Mammary epithelial cell (primary cell): Measurements from ENCODE around the gene RAB8A.

Experiments used
- EZH2 ChIP-seq: IDR thresholded peaks from 2 replicates; pipeline ENCODE4 v1.6.1; 2012; ENCODE audit warnings: low read length, inconsistent platforms, borderline replicate concordance
- TF ChIP-seq, protein P1 (sequence below), 2 donors: IDR thresholded peaks in 1 of 2; conservative IDR thresholded peaks in 1 of 2; 2 replicates each; pipeline ENCODE4 v1.5.1; 2011 to 2012; ENCODE audit warnings: inconsistent platforms in 2 of 2, low read length in 2 of 2, mild to moderate bottlenecking in 2 of 2, control low read depth in 1 of 2, low read depth in 1 of 2; ENCODE audit not compliant: insufficient read depth in 1 of 2; ENCODE audit errors: extremely low read depth in 1 of 2

GRCh38 chr19:16077984-16078758 lies 33.5 kb upstream of the RAB8A start:
- TF ChIP-seq, protein P1, sequence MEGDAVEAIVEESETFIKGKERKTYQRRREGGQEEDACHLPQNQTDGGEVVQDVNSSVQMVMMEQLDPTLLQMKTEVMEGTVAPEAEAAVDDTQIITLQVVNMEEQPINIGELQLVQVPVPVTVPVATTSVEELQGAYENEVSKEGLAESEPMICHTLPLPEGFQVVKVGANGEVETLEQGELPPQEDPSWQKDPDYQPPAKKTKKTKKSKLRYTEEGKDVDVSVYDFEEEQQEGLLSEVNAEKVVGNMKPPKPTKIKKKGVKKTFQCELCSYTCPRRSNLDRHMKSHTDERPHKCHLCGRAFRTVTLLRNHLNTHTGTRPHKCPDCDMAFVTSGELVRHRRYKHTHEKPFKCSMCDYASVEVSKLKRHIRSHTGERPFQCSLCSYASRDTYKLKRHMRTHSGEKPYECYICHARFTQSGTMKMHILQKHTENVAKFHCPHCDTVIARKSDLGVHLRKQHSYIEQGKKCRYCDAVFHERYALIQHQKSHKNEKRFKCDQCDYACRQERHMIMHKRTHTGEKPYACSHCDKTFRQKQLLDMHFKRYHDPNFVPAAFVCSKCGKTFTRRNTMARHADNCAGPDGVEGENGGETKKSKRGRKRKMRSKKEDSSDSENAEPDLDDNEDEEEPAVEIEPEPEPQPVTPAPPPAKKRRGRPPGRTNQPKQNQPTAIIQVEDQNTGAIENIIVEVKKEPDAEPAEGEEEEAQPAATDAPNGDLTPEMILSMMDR (conservative IDR thresholded peaks at IDR 0.05 in 1 of 2, IDR thresholded peaks at IDR 0.05 in 1 of 2; ENCODE audit: extremely low read depth in 1 of 2, insufficient read depth in 1 of 2, low read depth in 1 of 2, low read length in 2 of 2) = no peak
- TF ChIP-seq EZH2 = no peak
